Activated naive CD4-positive, alpha-beta T cell treated with anti-CD3 and anti-CD28 coated beads, Interleukin-2, amount 10 ng/mL, durations not matched to agents 7 days and 5 days (primary cell): ENCODE measurements around the gene SPG11.
"Not testable (repeated sequence)": the region's sequence is repeated elsewhere in the genome, so short reads cannot be mapped to it uniquely, and the experiment has no call there.

Experiments
- CTCF ChIA-PET: fragments of 350-600 bp; sonication (Branson Sonifier 250); formaldehyde crosslinking; loops from one replicate; lab custom pipeline; 2021; ENCODE audit warnings: antibody characterized with exemption; lab: Charles Lee
- DNase-seq: peaks from one replicate; pipeline ENCODE4 v3.0.0-alpha.2; 2020
- H3K27ac Mint-ChIP-seq: one replicate; pipeline ENCODE4 v1.8.0; 2021; ENCODE audit warnings: mild to moderate bottlenecking, moderate library complexity, mixed read lengths
- H3K27me3 Mint-ChIP-seq: one replicate; pipeline ENCODE4 v1.8.0; 2021; ENCODE audit warnings: mild to moderate bottlenecking, mixed read lengths
- H3K36me3 Mint-ChIP-seq: one replicate; pipeline ENCODE4 v1.8.0; 2021; ENCODE audit warnings: mixed read lengths
- H3K4me1 Mint-ChIP-seq: one replicate; pipeline ENCODE4 v1.8.0; 2021; ENCODE audit warnings: mixed read lengths
- H3K4me3 Mint-ChIP-seq: one replicate; pipeline ENCODE4 v1.8.0; 2021; ENCODE audit warnings: mild to moderate bottlenecking, moderate library complexity, mixed read lengths
- H3K9me3 Mint-ChIP-seq: one replicate; pipeline ENCODE4 v1.8.0; 2021; ENCODE audit warnings: mixed read lengths

Gene SPG11

DNA sequence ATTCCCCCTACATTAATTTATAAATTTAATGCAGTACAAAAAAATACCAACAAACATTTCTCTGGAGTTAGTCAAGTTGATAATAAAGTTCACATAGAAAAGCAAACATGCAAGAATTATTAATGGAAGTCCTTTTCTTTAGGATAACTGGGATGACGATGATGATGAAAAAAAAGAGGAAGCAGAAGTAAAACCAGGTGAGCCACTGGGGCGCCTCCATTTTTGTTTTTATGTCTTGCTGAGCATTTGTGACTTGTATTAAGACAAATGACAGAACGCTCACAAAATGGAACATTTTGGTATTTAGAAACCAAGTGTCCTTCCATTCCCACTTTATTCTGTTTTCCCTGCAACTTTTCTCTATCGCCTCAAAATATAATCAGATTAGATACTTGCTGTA lies 112.7 kb downstream of the SPG11 start:
- peaks cover 31% of the 10 kb centered on the region for H3K36me3 Mint-ChIP-seq
- H3K4me3 Mint-ChIP-seq, result no peak overlapping the region
- H3K4me1 Mint-ChIP-seq, result peaks cover 32% of the 10 kb centered on the region
- no peak for DNase-seq
- H3K27me3 Mint-ChIP-seq, result no peaks in the 10 kb centered on the region
- H3K27ac Mint-ChIP-seq, result no peak overlapping the region
- CTCF ChIA-PET, result interaction anchor here (1.0 to 1.1 kb wide), 2 partner anchors 8 to 9 kb away, joined by 3 read pairs; no protein-coding TSS in a partner anchor
- no peaks in the 10 kb centered on the region for H3K9me3 Mint-ChIP-seq

DNA sequence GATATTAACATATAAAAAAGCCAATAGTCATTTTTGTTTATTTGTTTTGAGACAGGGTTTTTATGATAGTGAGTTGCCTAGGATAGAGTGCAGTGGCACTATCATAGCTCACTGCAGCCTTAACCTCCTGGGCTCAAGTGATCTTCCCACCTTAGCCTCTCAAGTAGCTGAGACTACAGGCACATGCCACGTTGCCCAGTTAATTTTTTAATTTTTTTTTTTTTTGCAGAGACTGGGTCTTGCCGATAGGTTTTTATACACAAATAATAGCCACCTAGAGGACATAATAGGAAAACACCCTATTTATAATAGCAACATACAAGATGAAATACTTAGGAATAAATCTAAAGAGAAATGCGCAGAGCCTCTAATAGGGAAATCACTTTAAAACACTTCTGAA lies 113.2 kb downstream of the SPG11 start:
- CTCF ChIA-PET, result interaction anchor here (0.6 to 1.1 kb wide), 7 partner anchors 8 to 378 kb away, joined by 3 to 6 read pairs (median 3); partner anchors contain the start of genes EIF3J and TRIM69
- H3K27ac Mint-ChIP-seq, result peak overlapping the region; percentile 20
- H3K4me3 Mint-ChIP-seq, result no peak overlapping the region
- H3K27me3 Mint-ChIP-seq, result no peaks in the 10 kb centered on the region
- H3K36me3 Mint-ChIP-seq, result peaks cover 27% of the 10 kb centered on the region
- DNase-seq, result no peak
- peaks cover 30% of the 10 kb centered on the region for H3K4me1 Mint-ChIP-seq
- no peaks in the 10 kb centered on the region for H3K9me3 Mint-ChIP-seq

DNA sequence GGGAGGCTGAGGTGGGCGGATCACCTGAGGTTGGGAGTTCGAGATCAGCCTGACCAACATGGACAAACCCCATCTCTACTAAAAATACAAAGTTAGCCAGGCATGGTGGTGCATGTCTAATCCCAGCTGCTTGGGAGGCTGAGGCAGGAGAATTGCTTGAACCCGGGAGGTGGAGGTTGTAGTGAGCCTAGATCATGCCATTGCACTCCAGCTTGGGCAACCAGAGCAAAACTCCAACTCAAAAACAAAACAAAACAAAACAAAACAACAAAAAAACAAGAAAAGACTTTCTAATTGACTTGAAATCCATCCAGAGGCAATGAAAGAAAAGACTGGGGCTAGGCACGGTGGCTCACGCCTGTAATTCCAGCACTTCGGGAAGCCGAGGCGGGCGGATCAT lies 114.3 kb downstream of the SPG11 start:
- H3K27me3 Mint-ChIP-seq, H3K9me3 Mint-ChIP-seq, H3K4me3 Mint-ChIP-seq, DNase-seq: not testable (repeated sequence)
- peaks cover 24% of the 10 kb centered on the region for H3K4me1 Mint-ChIP-seq
- peaks cover 19% of the 10 kb centered on the region for H3K36me3 Mint-ChIP-seq
- peak overlapping the region; percentile 60 for H3K27ac Mint-ChIP-seq
- CTCF ChIA-PET, result interaction anchor here (1.0 kb wide), 1 partner anchor 10 kb away, joined by 3 read pairs; no protein-coding TSS in a partner anchor

GRCh38 chr15:44545913-44546802 lies 117.3 kb downstream of the SPG11 start:
- H3K9me3 Mint-ChIP-seq, result no peaks in the 10 kb centered on the region
- H3K27ac Mint-ChIP-seq, result peak overlapping the region; percentile 84
- H3K27me3 Mint-ChIP-seq, result no peaks in the 10 kb centered on the region

DNA sequence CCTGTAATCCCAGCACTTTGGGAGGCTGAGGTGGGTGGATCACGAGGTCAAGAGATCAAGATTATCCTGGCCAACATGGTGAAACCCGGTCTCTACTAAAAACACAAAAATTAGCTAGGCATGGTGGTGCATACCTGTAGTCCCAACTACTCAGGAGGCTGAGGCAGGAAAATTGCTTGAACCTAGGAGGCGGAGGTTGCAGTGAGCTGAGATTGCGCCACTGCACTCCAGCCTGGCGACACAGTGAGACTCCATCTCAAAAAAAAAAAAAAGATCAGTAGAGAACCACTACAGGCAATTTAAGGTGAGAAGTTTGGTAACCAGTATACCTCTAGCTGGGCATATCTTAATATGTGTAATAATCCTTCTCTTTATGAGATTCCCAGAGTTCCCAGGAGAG lies 118.7 kb downstream of the SPG11 start:
- H3K27me3 Mint-ChIP-seq, DNase-seq, H3K9me3 Mint-ChIP-seq, H3K27ac Mint-ChIP-seq, H3K4me3 Mint-ChIP-seq: not testable (repeated sequence)
- CTCF ChIA-PET, result interaction anchor here (1.0 to 1.2 kb wide), 3 partner anchors 12 to 255 kb away, joined by 3 to 7 read pairs (median 4); no protein-coding TSS in a partner anchor
- H3K36me3 Mint-ChIP-seq, result peaks cover 41% of the 10 kb centered on the region
- peaks cover 55% of the 10 kb centered on the region for H3K4me1 Mint-ChIP-seq

More at GRCh38 chr15:44545913-44546802, 117.3 kb downstream of the SPG11 start:
- CTCF ChIA-PET, result interaction anchor here (0.5 to 2.2 kb wide), 12 partner anchors 8 to 272 kb away, joined by 3 to 7 read pairs (median 4); partner anchors contain the start of gene EIF3J
- H3K4me1 Mint-ChIP-seq, result peaks cover 45% of the 10 kb centered on the region
- peaks cover 33% of the 10 kb centered on the region for H3K36me3 Mint-ChIP-seq
- no peak overlapping the region for H3K4me3 Mint-ChIP-seq
- peak; percentile 45 for DNase-seq

GRCh38 chr15:44542596-44542995 lies 120.9 kb downstream of the SPG11 start:
- Mint-ChIP-seq H3K36me3 (peaks cover 48% of the 10 kb centered on the region), H3K4me1 (peaks cover 72% of the 10 kb centered on the region), H3K4me3 (no peak overlapping the region), H3K9me3 (no peaks in the 10 kb centered on the region), H3K27ac (no peak overlapping the region), H3K27me3 (no peaks in the 10 kb centered on the region)
- CTCF ChIA-PET, result interaction anchor here (0.7 kb wide), 1 partner anchor 196 kb away, joined by 3 read pairs; no protein-coding TSS in a partner anchor
- DNase-seq, result no peak

GRCh38 chr15:44541282-44541958 lies 122.0 kb downstream of the SPG11 start:
- peaks cover 65% of the 10 kb centered on the region for H3K4me1 Mint-ChIP-seq
- H3K9me3 Mint-ChIP-seq, result no peaks in the 10 kb centered on the region
- DNase-seq, result no peak
- H3K4me3 Mint-ChIP-seq, result no peak overlapping the region
- H3K36me3 Mint-ChIP-seq, result peaks cover 45% of the 10 kb centered on the region
- H3K27me3 Mint-ChIP-seq, result no peaks in the 10 kb centered on the region
- H3K27ac Mint-ChIP-seq, result no peak overlapping the region
- CTCF ChIA-PET, result interaction anchor here (0.5 kb wide), 1 partner anchor 302 kb away, joined by 3 read pairs; no protein-coding TSS in a partner anchor

DNA sequence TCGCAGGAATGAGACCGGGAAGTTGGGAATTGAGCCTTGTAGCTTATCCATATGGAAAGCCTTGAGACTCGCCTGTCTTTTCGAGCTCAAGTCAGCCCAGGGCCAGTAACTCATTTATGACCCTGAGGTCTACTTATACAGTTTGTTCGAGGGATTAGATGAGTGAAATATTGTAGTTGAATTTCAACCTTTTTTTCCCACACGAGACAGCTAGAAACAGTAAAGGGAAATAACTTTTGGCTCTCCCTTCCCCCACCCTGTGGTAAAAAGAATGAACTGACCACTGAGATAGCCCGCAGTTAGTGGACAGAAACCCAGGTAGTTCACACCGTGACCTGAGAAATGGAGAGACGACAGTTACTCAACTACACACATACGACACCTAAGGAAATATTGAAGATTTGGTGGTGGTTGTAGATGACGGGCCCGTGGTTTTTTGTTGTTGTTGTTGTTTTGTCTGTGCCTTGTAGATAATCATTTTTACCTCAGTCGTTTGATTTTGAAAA lies 125.7 kb downstream of the SPG11 start:
- no peaks in the 10 kb centered on the region for H3K27me3 Mint-ChIP-seq
- peaks cover 49% of the 10 kb centered on the region for H3K36me3 Mint-ChIP-seq
- H3K9me3 Mint-ChIP-seq, result no peaks in the 10 kb centered on the region
- peak overlapping the region; percentile 74 for H3K4me3 Mint-ChIP-seq
- DNase-seq, result peak; percentile 26
- peaks cover 61% of the 10 kb centered on the region for H3K4me1 Mint-ChIP-seq
- CTCF ChIA-PET, result interaction anchor here (1.0 to 1.9 kb wide), 5 partner anchors 9 to 199 kb away, joined by 3 to 5 read pairs (median 4); partner anchors contain the start of gene TRIM69
- peak overlapping the region; percentile 88 for H3K27ac Mint-ChIP-seq

- Mint-ChIP-seq H3K36me3 (peaks cover 45% of the 10 kb centered on the region), H3K9me3 (no peaks in the 10 kb centered on the region), H3K4me3 (peak within 1 kb of the TSS; percentile 74), H3K4me1 (peaks cover 56% of the 10 kb centered on the region), H3K27ac (peak within 1 kb of the TSS; percentile 88), H3K27me3 (no peaks in the 10 kb centered on the region)
- CTCF ChIA-PET, result interaction anchor here (0.6 to 1.9 kb wide), 7 partner anchors 9 to 200 kb away, joined by 3 to 6 read pairs (median 4); partner anchors contain the start of genes CTDSPL2 and TRIM69
- DNase-seq, result peak; percentile 95
These were observed 126.3 kb downstream of the SPG11 start, which contains the start of gene EIF3J for GRCh38 chr15:44536962-44537734. EIF3J (plus strand) TSS chr15:44537147; CDS start chr15:44537195, 48 bp downstream.

DNA sequence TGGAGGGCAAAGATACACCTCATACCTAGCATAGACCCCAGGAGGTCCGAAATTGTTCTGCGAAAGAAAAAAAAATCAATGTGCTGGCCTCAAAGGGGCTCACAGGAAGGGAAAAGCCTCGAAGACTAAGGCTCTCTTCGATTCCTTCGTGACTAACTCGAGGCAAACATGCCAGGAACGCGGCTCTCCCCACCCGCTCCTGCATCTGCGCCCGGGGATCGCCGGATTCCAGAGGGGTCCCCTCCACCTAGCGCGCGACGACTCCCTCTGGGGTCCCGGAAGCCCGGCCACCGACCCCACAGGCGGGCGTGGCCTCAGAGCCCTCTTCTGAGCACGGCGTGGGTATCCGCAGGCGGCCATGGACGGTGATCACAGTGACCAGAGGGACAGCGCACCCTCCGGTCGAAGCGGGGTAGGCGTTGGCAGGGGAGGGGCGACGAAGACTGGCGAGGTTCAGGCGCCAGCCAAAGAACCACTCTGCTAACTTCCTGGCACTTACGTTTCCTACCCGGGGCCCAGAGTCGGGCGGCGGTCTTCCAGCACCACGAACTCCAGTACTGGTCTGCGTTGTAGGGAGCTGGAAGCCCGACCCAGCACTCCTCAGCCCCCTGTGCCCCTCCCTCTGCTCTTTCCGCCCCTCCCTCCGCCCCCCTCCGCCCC lies 127.0 kb downstream of the SPG11 start:
- no peak for DNase-seq
- Mint-ChIP-seq H3K4me1 (peaks cover 49% of the 10 kb centered on the region), H3K27ac (peak overlapping the region; percentile 88), H3K9me3 (no peaks in the 10 kb centered on the region), H3K36me3 (peaks cover 40% of the 10 kb centered on the region), H3K27me3 (no peaks in the 10 kb centered on the region), H3K4me3 (peak overlapping the region; percentile 74)
- CTCF ChIA-PET, result interaction anchor here (0.7 to 1.6 kb wide), 4 partner anchors 19 to 200 kb away, joined by 3 to 4 read pairs (median 3); partner anchors contain the start of genes CTDSPL2 and TRIM69

GRCh38 chr15:44535523-44536301 lies 127.8 kb downstream of the SPG11 start:
- Mint-ChIP-seq H3K27me3 (no peaks in the 10 kb centered on the region), H3K9me3 (no peaks in the 10 kb centered on the region), H3K27ac (peak overlapping the region; percentile 88), H3K36me3 (peaks cover 34% of the 10 kb centered on the region), H3K4me3 (peak overlapping the region; percentile 74), H3K4me1 (peaks cover 42% of the 10 kb centered on the region)
- DNase-seq, result peak; percentile 46
- CTCF ChIA-PET, result no interaction called here

DNA sequence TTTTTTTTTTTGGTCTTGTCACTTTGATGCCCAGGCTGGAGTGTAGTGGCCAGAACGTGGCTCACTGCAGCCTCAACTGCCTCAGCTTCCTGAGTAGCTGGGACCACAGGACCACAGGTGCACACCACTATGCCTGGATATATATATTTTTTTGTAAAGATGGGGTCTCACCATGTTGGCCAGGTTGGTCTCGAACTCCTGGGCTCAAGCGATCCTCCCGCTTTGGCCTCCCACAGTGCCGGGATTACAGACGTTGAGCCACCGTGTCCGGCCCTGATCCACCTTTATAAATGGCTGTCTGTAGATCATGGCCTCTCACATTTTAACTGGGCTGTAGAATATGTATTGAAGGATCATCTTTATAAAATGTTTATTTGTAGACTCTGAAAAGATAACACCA lies 128.4 kb downstream of the SPG11 start:
- Mint-ChIP-seq H3K27me3 (no peaks in the 10 kb centered on the region), H3K4me3 (peak overlapping the region; percentile 74), H3K4me1 (peaks cover 36% of the 10 kb centered on the region), H3K27ac (peak overlapping the region; percentile 67), H3K36me3 (peaks cover 29% of the 10 kb centered on the region), H3K9me3 (no peaks in the 10 kb centered on the region)
- CTCF ChIA-PET, result no interaction called here
- DNase-seq, result no peak
